HEK293 (cell line): Measurements from ENCODE around the gene SIMC1.
A peak's percentile ranks its signal among the peaks of the same experiment; 100 is the strongest.

Experiments used
- BCL11A ChIP-seq: fragments of 450-650 bp; formaldehyde crosslinking; IDR thresholded peaks from 2 replicates; pipeline ENCODE4 v1.5.1; 2016; ENCODE audit warnings: low read depth, missing biosample characterization, missing genetic modification characterization
- GFI1B ChIP-seq: fragments of 450-650 bp; formaldehyde crosslinking; IDR thresholded peaks from 2 replicates; pipeline ENCODE4 v1.5.1; 2016; ENCODE audit warnings: missing biosample characterization, missing genetic modification characterization
- GLIS1 ChIP-seq: fragments of 450-650 bp; formaldehyde crosslinking; IDR thresholded peaks from 2 replicates; pipeline ENCODE4 v1.5.1; 2016; ENCODE audit warnings: missing biosample characterization, missing genetic modification characterization
- RBAK ChIP-seq: fragments of 450-650 bp; formaldehyde crosslinking; IDR thresholded peaks from 2 replicates; pipeline ENCODE4 v1.5.1; 2016; ENCODE audit warnings: missing biosample characterization, missing genetic modification characterization
- ZBTB17 ChIP-seq: fragments of 450-650 bp; formaldehyde crosslinking; IDR thresholded peaks from 2 replicates; pipeline ENCODE4 v1.5.1; 2016; ENCODE audit warnings: missing biosample characterization, missing genetic modification characterization
- ZNF157 ChIP-seq: fragments of 450-650 bp; formaldehyde crosslinking; IDR thresholded peaks from 2 replicates; pipeline ENCODE4 v1.5.1; 2016; ENCODE audit warnings: missing biosample characterization, missing genetic modification characterization
- ZNF202 ChIP-seq: fragments of 450-650 bp; formaldehyde crosslinking; IDR thresholded peaks from 2 replicates; pipeline ENCODE4 v1.5.1; 2016; ENCODE audit warnings: missing biosample characterization, missing genetic modification characterization, borderline replicate concordance
- ZNF302 ChIP-seq: fragments of 450-650 bp; formaldehyde crosslinking; IDR thresholded peaks from 2 replicates; pipeline ENCODE4 v1.5.1; 2016; ENCODE audit warnings: missing biosample characterization, missing genetic modification characterization, low read depth
- ZNF311 ChIP-seq: fragments of 450-650 bp; formaldehyde crosslinking; IDR thresholded peaks from 2 replicates; pipeline ENCODE4 v1.5.1; 2017; ENCODE audit warnings: missing biosample characterization, missing genetic modification characterization, borderline replicate concordance
- ZNF354C ChIP-seq: fragments of 450-650 bp; formaldehyde crosslinking; IDR thresholded peaks from 2 replicates; pipeline ENCODE4 v1.5.1; 2016; ENCODE audit warnings: missing biosample characterization, missing genetic modification characterization, low read depth, borderline replicate concordance
- ZNF366 ChIP-seq: fragments of 450-650 bp; formaldehyde crosslinking; conservative IDR thresholded peaks from 2 replicates; pipeline ENCODE4 v1.5.1; 2016; ENCODE audit warnings: missing biosample characterization, missing genetic modification characterization
- ZNF37A ChIP-seq: fragments of 450-650 bp; IDR thresholded peaks from 2 replicates; pipeline ENCODE4 v1.5.1; 2018; ENCODE audit warnings: missing biosample characterization, missing genetic modification characterization
- ZNF404 ChIP-seq: fragments of 450-650 bp; formaldehyde crosslinking; IDR thresholded peaks from 2 replicates; pipeline ENCODE4 v1.5.1; 2017; ENCODE audit warnings: missing biosample characterization, missing genetic modification characterization
- ZNF48 ChIP-seq: fragments of 450-650 bp; formaldehyde crosslinking; IDR thresholded peaks from 2 replicates; pipeline ENCODE4 v1.5.1; 2016; ENCODE audit warnings: missing biosample characterization, missing genetic modification characterization
- ZNF544 ChIP-seq: fragments of 450-650 bp; formaldehyde crosslinking; IDR thresholded peaks from 2 replicates; pipeline ENCODE4 v1.5.0; 2017; ENCODE audit warnings: missing biosample characterization, missing genetic modification characterization
- ZNF548 ChIP-seq: fragments of 450-650 bp; formaldehyde crosslinking; IDR thresholded peaks from 2 replicates; pipeline ENCODE4 v1.5.1; 2016; ENCODE audit warnings: missing biosample characterization, missing genetic modification characterization
- ZNF549 ChIP-seq: fragments of 450-650 bp; IDR thresholded peaks from 2 replicates; pipeline ENCODE4 v1.5.1; 2018; ENCODE audit warnings: missing biosample characterization, missing genetic modification characterization, mild to moderate bottlenecking, inconsistent platforms, moderate library complexity
- ZNF561 ChIP-seq: fragments of 450-650 bp; IDR thresholded peaks from 2 replicates; pipeline ENCODE4 v1.5.1; 2018; ENCODE audit warnings: missing biosample characterization, missing genetic modification characterization, borderline replicate concordance
- ZNF658 ChIP-seq: fragments of 450-650 bp; formaldehyde crosslinking; IDR thresholded peaks from 2 replicates; pipeline ENCODE4; 2016; ENCODE audit warnings: missing biosample characterization, missing genetic modification characterization
- ZNF660 ChIP-seq: fragments of 450-650 bp; IDR thresholded peaks from 2 replicates; pipeline ENCODE4 v1.5.1; 2018; ENCODE audit warnings: missing biosample characterization, mild to moderate bottlenecking, missing genetic modification characterization
- TF ChIP-seq, protein P1 (sequence below): fragments of 450-650 bp; formaldehyde crosslinking; IDR thresholded peaks from 2 replicates; pipeline ENCODE4 v1.5.1; 2016; ENCODE audit warnings: missing biosample characterization, missing genetic modification characterization
- TF ChIP-seq, protein P2 (sequence below): fragments of 450-650 bp; formaldehyde crosslinking; conservative IDR thresholded peaks from 2 replicates; pipeline ENCODE4 v1.5.1; 2016; ENCODE audit warnings: low read depth, missing biosample characterization, missing genetic modification characterization
- TF ChIP-seq, protein P3 (sequence below): fragments of 450-650 bp; formaldehyde crosslinking; IDR thresholded peaks from 2 replicates; pipeline ENCODE4 v1.5.1; 2016; ENCODE audit warnings: missing biosample characterization, missing genetic modification characterization
- TF ChIP-seq, protein P4 (sequence below): fragments of 450-650 bp; formaldehyde crosslinking; IDR thresholded peaks from 2 replicates; pipeline ENCODE4 v1.5.1; 2016; ENCODE audit warnings: missing biosample characterization, missing genetic modification characterization, borderline replicate concordance

The SIMC1 gene

DNA sequence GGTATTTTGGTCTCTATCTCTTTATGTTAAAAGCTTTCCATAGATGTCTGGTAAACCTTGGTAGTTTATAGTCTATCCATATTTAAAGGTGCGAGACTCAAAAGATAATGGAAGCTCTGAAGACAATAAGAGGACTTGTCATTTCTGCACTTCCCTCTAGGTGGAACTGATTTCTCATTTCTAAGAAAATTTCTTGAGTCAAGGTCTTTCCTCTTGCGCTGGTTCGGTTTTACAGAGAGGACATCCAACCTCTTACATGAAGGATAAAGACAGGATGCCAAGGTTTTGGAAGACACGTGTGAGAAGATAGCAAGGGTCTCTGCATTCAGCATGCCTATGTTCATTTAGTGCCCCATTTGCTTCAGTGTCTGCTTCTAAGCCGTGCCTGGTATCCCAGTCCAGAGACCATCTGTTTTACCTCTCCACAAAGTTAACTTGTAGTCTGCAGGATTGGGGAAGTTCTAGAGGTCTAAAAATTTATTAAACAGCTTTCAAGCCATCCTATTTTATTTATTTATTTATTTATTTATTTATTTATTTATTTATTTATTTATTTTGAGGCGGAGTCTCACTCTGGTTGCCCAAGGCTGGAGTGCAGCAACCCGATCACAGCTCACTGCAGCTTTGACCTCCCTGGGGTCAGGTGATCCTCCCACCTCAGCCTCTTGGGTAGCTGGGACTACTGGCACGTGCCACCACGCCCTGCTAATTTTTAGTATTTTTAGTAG, 81.8 kb downstream of the SIMC1 start (continued):
- TF ChIP-seq, protein P1, sequence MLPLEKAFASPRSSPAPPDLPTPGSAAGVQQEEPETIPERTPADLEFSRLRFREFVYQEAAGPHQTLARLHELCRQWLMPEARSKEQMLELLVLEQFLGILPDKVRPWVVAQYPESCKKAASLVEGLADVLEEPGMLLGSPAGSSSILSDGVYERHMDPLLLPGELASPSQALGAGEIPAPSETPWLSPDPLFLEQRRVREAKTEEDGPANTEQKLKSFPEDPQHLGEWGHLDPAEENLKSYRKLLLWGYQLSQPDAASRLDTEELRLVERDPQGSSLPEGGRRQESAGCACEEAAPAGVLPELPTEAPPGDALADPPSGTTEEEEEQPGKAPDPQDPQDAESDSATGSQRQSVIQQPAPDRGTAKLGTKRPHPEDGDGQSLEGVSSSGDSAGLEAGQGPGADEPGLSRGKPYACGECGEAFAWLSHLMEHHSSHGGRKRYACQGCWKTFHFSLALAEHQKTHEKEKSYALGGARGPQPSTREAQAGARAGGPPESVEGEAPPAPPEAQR (tag by site-specific recombination), result no peak
- TF ChIP-seq ZNF561 (tag by site-specific recombination) (no peak), ZNF48 (tag by site-specific recombination) (no peak), ZNF549 (tag by site-specific recombination) (no peak), ZNF658 (tag by site-specific recombination) (no peak), ZNF157 (tag by site-specific recombination) (no peak), ZNF404 (peak; percentile 77; the same call in 1 of the 2 replicates), ZNF311 (tag by site-specific recombination) (no peak), ZNF202 (peak; percentile 94), ZNF354C (tag by site-specific recombination) (0 out of 2 replicates have a peak, but pooled peaks have one; percentile 56), ZNF660 (no peak), GLIS1 (no peak), ZNF302 (no peak), ZNF544 (tag by site-specific recombination) (no peak), RBAK (tag by site-specific recombination) (no peak), ZNF37A (tag by site-specific recombination) (no peak), ZNF548 (tag by site-specific recombination) (no peak), ZBTB17 (tag by site-specific recombination) (no peak), GFI1B (tag by site-specific recombination) (peak; percentile 44; the same call in 1 of the 2 replicates), BCL11A (tag by site-specific recombination) (no peak), ZNF366 (tag by site-specific recombination) (peak; percentile 35)
- TF ChIP-seq, protein P2, sequence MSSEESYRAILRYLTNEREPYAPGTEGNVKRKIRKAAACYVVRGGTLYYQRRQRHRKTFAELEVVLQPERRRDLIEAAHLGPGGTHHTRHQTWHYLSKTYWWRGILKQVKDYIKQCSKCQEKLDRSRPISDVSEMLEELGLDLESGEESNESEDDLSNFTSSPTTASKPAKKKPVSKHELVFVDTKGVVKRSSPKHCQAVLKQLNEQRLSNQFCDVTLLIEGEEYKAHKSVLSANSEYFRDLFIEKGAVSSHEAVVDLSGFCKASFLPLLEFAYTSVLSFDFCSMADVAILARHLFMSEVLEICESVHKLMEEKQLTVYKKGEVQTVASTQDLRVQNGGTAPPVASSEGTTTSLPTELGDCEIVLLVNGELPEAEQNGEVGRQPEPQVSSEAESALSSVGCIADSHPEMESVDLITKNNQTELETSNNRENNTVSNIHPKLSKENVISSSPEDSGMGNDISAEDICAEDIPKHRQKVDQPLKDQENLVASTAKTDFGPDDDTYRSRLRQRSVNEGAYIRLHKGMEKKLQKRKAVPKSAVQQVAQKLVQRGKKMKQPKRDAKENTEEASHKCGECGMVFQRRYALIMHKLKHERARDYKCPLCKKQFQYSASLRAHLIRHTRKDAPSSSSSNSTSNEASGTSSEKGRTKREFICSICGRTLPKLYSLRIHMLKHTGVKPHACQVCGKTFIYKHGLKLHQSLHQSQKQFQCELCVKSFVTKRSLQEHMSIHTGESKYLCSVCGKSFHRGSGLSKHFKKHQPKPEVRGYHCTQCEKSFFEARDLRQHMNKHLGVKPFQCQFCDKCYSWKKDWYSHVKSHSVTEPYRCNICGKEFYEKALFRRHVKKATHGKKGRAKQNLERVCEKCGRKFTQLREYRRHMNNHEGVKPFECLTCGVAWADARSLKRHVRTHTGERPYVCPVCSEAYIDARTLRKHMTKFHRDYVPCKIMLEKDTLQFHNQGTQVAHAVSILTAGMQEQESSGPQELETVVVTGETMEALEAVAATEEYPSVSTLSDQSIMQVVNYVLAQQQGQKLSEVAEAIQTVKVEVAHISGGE (tag by site-specific recombination), result peak; percentile 88
- TF ChIP-seq, protein P3, sequence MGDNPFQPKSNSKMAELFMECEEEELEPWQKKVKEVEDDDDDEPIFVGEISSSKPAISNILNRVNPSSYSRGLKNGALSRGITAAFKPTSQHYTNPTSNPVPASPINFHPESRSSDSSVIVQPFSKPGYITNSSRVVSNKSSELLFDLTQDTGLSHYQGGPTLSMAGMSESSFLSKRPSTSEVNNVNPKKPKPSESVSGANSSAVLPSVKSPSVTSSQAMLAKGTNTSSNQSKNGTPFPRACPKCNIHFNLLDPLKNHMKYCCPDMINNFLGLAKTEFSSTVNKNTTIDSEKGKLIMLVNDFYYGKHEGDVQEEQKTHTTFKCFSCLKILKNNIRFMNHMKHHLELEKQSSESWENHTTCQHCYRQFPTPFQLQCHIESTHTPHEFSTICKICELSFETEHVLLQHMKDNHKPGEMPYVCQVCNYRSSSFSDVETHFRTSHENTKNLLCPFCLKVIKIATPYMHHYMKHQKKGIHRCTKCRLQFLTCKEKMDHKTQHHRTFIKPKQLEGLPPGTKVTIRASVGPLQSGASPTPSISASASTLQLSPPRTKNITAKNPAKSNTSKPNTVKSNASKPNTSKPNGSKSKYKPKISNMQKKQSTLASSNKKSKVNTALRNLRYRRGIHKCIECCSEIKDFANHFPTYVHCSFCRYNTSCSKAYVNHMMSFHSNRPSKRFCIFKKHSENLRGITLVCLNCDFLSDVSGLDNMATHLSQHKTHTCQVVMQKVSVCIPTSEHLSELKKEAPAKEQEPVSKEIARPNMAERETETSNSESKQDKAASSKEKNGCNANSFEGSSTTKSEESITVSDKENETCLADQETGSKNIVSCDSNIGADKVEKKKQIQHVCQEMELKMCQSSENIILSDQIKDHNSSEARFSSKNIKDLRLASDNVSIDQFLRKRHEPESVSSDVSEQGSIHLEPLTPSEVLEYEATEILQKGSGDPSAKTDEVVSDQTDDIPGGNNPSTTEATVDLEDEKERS (tag by site-specific recombination), result no peak
- TF ChIP-seq, protein P4, sequence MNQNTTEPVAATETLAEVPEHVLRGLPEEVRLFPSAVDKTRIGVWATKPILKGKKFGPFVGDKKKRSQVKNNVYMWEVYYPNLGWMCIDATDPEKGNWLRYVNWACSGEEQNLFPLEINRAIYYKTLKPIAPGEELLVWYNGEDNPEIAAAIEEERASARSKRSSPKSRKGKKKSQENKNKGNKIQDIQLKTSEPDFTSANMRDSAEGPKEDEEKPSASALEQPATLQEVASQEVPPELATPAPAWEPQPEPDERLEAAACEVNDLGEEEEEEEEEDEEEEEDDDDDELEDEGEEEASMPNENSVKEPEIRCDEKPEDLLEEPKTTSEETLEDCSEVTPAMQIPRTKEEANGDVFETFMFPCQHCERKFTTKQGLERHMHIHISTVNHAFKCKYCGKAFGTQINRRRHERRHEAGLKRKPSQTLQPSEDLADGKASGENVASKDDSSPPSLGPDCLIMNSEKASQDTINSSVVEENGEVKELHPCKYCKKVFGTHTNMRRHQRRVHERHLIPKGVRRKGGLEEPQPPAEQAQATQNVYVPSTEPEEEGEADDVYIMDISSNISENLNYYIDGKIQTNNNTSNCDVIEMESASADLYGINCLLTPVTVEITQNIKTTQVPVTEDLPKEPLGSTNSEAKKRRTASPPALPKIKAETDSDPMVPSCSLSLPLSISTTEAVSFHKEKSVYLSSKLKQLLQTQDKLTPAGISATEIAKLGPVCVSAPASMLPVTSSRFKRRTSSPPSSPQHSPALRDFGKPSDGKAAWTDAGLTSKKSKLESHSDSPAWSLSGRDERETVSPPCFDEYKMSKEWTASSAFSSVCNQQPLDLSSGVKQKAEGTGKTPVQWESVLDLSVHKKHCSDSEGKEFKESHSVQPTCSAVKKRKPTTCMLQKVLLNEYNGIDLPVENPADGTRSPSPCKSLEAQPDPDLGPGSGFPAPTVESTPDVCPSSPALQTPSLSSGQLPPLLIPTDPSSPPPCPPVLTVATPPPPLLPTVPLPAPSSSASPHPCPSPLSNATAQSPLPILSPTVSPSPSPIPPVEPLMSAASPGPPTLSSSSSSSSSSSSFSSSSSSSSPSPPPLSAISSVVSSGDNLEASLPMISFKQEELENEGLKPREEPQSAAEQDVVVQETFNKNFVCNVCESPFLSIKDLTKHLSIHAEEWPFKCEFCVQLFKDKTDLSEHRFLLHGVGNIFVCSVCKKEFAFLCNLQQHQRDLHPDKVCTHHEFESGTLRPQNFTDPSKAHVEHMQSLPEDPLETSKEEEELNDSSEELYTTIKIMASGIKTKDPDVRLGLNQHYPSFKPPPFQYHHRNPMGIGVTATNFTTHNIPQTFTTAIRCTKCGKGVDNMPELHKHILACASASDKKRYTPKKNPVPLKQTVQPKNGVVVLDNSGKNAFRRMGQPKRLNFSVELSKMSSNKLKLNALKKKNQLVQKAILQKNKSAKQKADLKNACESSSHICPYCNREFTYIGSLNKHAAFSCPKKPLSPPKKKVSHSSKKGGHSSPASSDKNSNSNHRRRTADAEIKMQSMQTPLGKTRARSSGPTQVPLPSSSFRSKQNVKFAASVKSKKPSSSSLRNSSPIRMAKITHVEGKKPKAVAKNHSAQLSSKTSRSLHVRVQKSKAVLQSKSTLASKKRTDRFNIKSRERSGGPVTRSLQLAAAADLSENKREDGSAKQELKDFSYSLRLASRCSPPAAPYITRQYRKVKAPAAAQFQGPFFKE, result no peak
